Measurements from ENCODE around the gene SPRYD4.

GRCh38 chr12:56477521-56478225 is 9.3 kb downstream of the SPRYD4 start:
- TF ChIP-seq CSRNP3 (CRISPR knock-in tag; IDR thresholded peaks at IDR 0.05): no peak
- TF ChIP-seq, protein P1, sequence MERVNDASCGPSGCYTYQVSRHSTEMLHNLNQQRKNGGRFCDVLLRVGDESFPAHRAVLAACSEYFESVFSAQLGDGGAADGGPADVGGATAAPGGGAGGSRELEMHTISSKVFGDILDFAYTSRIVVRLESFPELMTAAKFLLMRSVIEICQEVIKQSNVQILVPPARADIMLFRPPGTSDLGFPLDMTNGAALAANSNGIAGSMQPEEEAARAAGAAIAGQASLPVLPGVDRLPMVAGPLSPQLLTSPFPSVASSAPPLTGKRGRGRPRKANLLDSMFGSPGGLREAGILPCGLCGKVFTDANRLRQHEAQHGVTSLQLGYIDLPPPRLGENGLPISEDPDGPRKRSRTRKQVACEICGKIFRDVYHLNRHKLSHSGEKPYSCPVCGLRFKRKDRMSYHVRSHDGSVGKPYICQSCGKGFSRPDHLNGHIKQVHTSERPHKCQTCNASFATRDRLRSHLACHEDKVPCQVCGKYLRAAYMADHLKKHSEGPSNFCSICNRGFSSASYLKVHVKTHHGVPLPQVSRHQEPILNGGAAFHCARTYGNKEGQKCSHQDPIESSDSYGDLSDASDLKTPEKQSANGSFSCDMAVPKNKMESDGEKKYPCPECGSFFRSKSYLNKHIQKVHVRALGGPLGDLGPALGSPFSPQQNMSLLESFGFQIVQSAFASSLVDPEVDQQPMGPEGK (CRISPR knock-in tag; IDR thresholded peaks at IDR 0.05; ENCODE audit: borderline replicate concordance): no peak
- no peak for TF ChIP-seq ZNF565 (CRISPR knock-in tag; conservative IDR thresholded peaks at IDR 0.05; ENCODE audit: low read depth)
- no peak for TF ChIP-seq OSR1 (CRISPR knock-in tag; IDR thresholded peaks at IDR 0.05)
- TF ChIP-seq GLIS3 (CRISPR knock-in tag; IDR thresholded peaks at IDR 0.05): no peak

Data from SK-N-SH treated with all-trans-retinoic acid at 6 μM for 48 hours (cell line).